NB4 (cell line): ENCODE results near the gene AFF3.

Experiments used
- CTCF ChIP-seq: IDR thresholded peaks from one replicate; pipeline ENCODE4 v1.5.1; 2012; ENCODE audit warnings: low read depth, low read length
- MAX ChIP-seq: IDR thresholded peaks from 2 replicates; pipeline ENCODE4 v1.6.1; 2011; ENCODE audit warnings: low read depth, low read length
- MYC ChIP-seq: IDR thresholded peaks from 2 replicates; pipeline ENCODE4 v1.6.1; 2011; ENCODE audit warnings: low read depth, low read length
- POLR2A ChIP-seq: IDR thresholded peaks from 2 replicates; pipeline ENCODE4 v1.6.1; 2011; ENCODE audit warnings: mild to moderate bottlenecking; ENCODE audit not compliant: insufficient read length; ENCODE audit errors: extremely low read depth

GRCh38 chr2:99571021-99571420, 571.4 kb downstream of the AFF3 start:
- TF ChIP-seq CTCF: no peak
- no peak for TF ChIP-seq POLR2A
- TF ChIP-seq MAX: no peak
- TF ChIP-seq MYC: no peak
